GM19452 (cell line): ENCODE measurements around the gene TMEM30B.
"Not testable (repeated sequence)": the region's sequence is repeated elsewhere in the genome, so short reads cannot be mapped to it uniquely, and the experiment has no call there.

ENCODE experiments used
- ATAC-seq: cut with Tn5 transposase; IDR thresholded peaks from one replicate; pipeline ENCODE4 v1.9.1; 2021; ENCODE audit not compliant: unreplicated experiment

The TMEM30B gene

GRCh38 chr14:61281186-61281947, at the start of gene TMEM30B:
Gene TMEM30B, minus strand, starts transcription at chr14:61281338. Its CDS starts 191 bp downstream, at chr14:61281147.
- ATAC-seq = no peak

GRCh38 chr14:61330511-61330910, 49.4 kb upstream of the TMEM30B start:
- ATAC-seq = no peak

GRCh38 chr14:61329478-61330051, 48.4 kb upstream of the TMEM30B start:
- peak; percentile 68 for ATAC-seq

- no peak for ATAC-seq
These were observed 47.6 kb upstream of the TMEM30B start for GRCh38 chr14:61328626-61329262.

- ATAC-seq = no peak
These were observed 45.7 kb upstream of the TMEM30B start for GRCh38 chr14:61326847-61327246.

- no peak for ATAC-seq
These were observed 45.0 kb upstream of the TMEM30B start for GRCh38 chr14:61326146-61326545.

GRCh38 chr14:61325166-61325565, 44.0 kb upstream of the TMEM30B start:
- no peak for ATAC-seq

- no peak for ATAC-seq
These were observed 42.8 kb upstream of the TMEM30B start for GRCh38 chr14:61323970-61324369.

- ATAC-seq = no peak
These were observed 41.7 kb upstream of the TMEM30B start for GRCh38 chr14:61322799-61323290.

GRCh38 chr14:61322011-61322798, 41.1 kb upstream of the TMEM30B start:
- ATAC-seq = peak; percentile 14

- ATAC-seq = peak; percentile 68
These were observed 40.4 kb upstream of the TMEM30B start, which contains the start of gene PRKCH for GRCh38 chr14:61321385-61322010. Gene PRKCH, plus strand, starts transcription at chr14:61321579. Its CDS starts 523 bp downstream, at chr14:61322102.

- ATAC-seq = no peak
These were observed 39.8 kb upstream of the TMEM30B start for GRCh38 chr14:61320806-61321384.

GRCh38 chr14:61320170-61320569, 39.0 kb upstream of the TMEM30B start:
- ATAC-seq = not testable (repeated sequence)

- no peak for ATAC-seq
These were observed 38.6 kb upstream of the TMEM30B start for GRCh38 chr14:61319706-61320105.

- ATAC-seq = no peak
These were observed 37.9 kb upstream of the TMEM30B start for GRCh38 chr14:61319086-61319485.

GRCh38 chr14:61315313-61315712, 34.2 kb upstream of the TMEM30B start:
- ATAC-seq = no peak

- not testable (repeated sequence) for ATAC-seq
These were observed 27.6 kb upstream of the TMEM30B start for GRCh38 chr14:61308701-61309100.

GRCh38 chr14:61308198-61308597, 27.1 kb upstream of the TMEM30B start:
- ATAC-seq = no peak

GRCh38 chr14:61304688-61305087, 23.6 kb upstream of the TMEM30B start:
- ATAC-seq = no peak

GRCh38 chr14:61300754-61301153, 19.6 kb upstream of the TMEM30B start:
- ATAC-seq = no peak
